Sigmoid colon (tissue), 7 donors: ENCODE data around the gene NACC2. TPM values are rescaled to one million over a fixed set of nuclear protein-coding genes. Genes with fewer than 3 reads are reported as not detected.

Experiments
- DNase-seq: peaks from one replicate; pipeline ENCODE4 v3.0.0-alpha.2; 2019
- H3K27ac ChIP-seq, 4 donors: fragments of 200-600 bp; sonication (generic); one replicate each; pipeline ENCODE4 v1.5.1; 2016 to 2019; ENCODE audit warnings: mild to moderate bottlenecking in 1 of 4
- H3K27me3 ChIP-seq, 3 donors: fragments of 200-600 bp; sonication (generic); one replicate each; pipeline ENCODE4 v1.5.1; 2019; ENCODE audit warnings: mild to moderate bottlenecking in 1 of 3
- H3K36me3 ChIP-seq, 4 donors: fragments of 200-600 bp; sonication (generic); one replicate each; pipeline ENCODE4 v1.5.1; 2016 to 2019
- H3K4me1 ChIP-seq, 4 donors: fragments of 200-600 bp; sonication (generic); one replicate each; pipeline ENCODE4 v1.5.1; 2017 to 2019
- H3K4me3 ChIP-seq, 4 donors: fragments of 200-600 bp; sonication (generic); one replicate each; pipeline ENCODE4 v1.5.1; 2017 to 2019; ENCODE audit warnings: mild to moderate bottlenecking in 2 of 4, moderate library complexity in 1 of 4
- H3K9me3 ChIP-seq, 4 donors: fragments of 200-600 bp in 3 of 4; sonication (generic) in 3 of 4; one replicate each; pipeline versions ENCODE4 v1.5.1 to v1.6.1; 2013 to 2019
- EP300 ChIP-seq, 4 donors: sonication (generic); formaldehyde crosslinking; IDR thresholded peaks; one replicate each; pipeline ENCODE4 v1.6.1; 2017; ENCODE audit warnings: antibody characterized with exemption in 4 of 4
- POLR2A ChIP-seq, 2 donors: fragments of 450-650 bp; IDR thresholded peaks; one replicate each; pipeline ENCODE4 v1.6.1; 2016; ENCODE audit warnings: antibody characterized with exemption in 2 of 2, mild to moderate bottlenecking in 2 of 2, moderate library complexity in 2 of 2
- POLR2AphosphoS5 ChIP-seq, 4 donors: sonication (generic); formaldehyde crosslinking; IDR thresholded peaks; one replicate each; pipeline ENCODE4 v1.6.1; 2017; ENCODE audit warnings: antibody characterized with exemption in 4 of 4
- WGBS, 2 donors: extraction: QIAGEN DNeasy Blood & Tissue Kit; methylation state at CpG; one replicate each; pipeline ENCODE4 v1.1.7; 2013; 5-methylcytosine and 5-hydroxymethylcytosine counted together
- intact Hi-C: fragments of 100-400 bp; cut with DNase I; formaldehyde crosslinking; loops from one replicate; pipeline ENCODE4 v1.15.1; 2023
- polyA plus RNA-seq, 3 donors: library from polyadenylated mRNA; stranded (reverse); fragments of 200-250 nt; gene quantifications; one replicate each; pipeline ENCODE4 v1.2.3, GENCODE V29; 2013
- total RNA-seq, 4 donors: library from RNA; depleted of rRNA; stranded (reverse); fragments of >200 nt; gene quantifications; one replicate each; pipeline ENCODE4 v1.1.0, GENCODE V29; 2016
- TF ChIP-seq, protein P1 (sequence below), 4 experiments: fragments of 450-650 bp in 3 of 4; fragments of 200-600 bp in 1 of 4; IDR thresholded peaks; one replicate each; pipeline ENCODE4 v1.5.1; 2016 to 2019; ENCODE audit warnings: antibody characterized with exemption in 4 of 4, mild to moderate bottlenecking in 3 of 4, moderate library complexity in 2 of 4
- donor health status: healthy with polysubstance abuse.
- donor health status: Bipolar disorder and iron deficiency.
- donor health status: healthy.

The NACC2 gene
- total and polyA plus RNA-seq, 7 donors = 3.6 to 80.0 (median 41.6) TPM

DNA sequence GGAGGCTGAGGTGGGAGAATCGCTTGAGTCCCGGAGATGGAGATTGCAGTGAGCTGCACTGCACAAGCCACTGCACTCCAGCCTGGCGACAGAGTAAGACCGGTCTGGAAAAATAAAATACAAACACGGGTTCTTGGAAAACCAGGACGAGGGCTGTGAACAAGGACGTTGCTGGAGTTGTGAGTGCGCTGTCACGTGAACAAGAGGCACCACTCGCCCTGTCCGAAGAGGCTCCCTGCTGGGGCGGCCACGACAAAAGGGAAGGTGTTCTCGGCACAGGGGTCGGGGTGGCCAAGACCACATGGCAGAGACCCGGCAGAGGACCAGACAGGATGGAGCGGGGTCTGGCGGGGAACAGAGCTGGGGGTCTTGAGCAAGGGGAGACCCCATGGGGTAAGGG, 103.3 kb downstream of the NACC2 start:
- no peaks in the 10 kb centered on the region for H3K9me3 ChIP-seq
- peaks cover 3 to 45% (median 36%) of the 10 kb centered on the region in 4 donors for H3K4me1 ChIP-seq
- intact Hi-C loops = loop anchor here (10.0 kb wide), 1 partner anchor 123 kb away; the partner anchor contains the start of gene TMEM250
- H3K27me3 ChIP-seq = peaks cover 4 to 28% (median 15%) of the 10 kb centered on the region in 3 donors
- TF ChIP-seq EP300 (IDR thresholded peaks at IDR 0.05) (no peak), POLR2A (IDR thresholded peaks at IDR 0.05) (no peak), POLR2AphosphoS5 (IDR thresholded peaks at IDR 0.05) (no peak)
- TF ChIP-seq, protein P1, sequence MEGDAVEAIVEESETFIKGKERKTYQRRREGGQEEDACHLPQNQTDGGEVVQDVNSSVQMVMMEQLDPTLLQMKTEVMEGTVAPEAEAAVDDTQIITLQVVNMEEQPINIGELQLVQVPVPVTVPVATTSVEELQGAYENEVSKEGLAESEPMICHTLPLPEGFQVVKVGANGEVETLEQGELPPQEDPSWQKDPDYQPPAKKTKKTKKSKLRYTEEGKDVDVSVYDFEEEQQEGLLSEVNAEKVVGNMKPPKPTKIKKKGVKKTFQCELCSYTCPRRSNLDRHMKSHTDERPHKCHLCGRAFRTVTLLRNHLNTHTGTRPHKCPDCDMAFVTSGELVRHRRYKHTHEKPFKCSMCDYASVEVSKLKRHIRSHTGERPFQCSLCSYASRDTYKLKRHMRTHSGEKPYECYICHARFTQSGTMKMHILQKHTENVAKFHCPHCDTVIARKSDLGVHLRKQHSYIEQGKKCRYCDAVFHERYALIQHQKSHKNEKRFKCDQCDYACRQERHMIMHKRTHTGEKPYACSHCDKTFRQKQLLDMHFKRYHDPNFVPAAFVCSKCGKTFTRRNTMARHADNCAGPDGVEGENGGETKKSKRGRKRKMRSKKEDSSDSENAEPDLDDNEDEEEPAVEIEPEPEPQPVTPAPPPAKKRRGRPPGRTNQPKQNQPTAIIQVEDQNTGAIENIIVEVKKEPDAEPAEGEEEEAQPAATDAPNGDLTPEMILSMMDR (IDR thresholded peaks at IDR 0.05) = no peak
- H3K4me3 ChIP-seq = no peak overlapping the region
- no peak for DNase-seq
- H3K36me3 ChIP-seq = no peaks in the 10 kb centered on the region
- H3K27ac ChIP-seq = peak overlapping the region in 3 of 4 donors; percentile 85 to 88 (median 88)
- 86 to 89% methylated on average over 18 of the region's 18 CpGs for WGBS, 2 donors

DNA sequence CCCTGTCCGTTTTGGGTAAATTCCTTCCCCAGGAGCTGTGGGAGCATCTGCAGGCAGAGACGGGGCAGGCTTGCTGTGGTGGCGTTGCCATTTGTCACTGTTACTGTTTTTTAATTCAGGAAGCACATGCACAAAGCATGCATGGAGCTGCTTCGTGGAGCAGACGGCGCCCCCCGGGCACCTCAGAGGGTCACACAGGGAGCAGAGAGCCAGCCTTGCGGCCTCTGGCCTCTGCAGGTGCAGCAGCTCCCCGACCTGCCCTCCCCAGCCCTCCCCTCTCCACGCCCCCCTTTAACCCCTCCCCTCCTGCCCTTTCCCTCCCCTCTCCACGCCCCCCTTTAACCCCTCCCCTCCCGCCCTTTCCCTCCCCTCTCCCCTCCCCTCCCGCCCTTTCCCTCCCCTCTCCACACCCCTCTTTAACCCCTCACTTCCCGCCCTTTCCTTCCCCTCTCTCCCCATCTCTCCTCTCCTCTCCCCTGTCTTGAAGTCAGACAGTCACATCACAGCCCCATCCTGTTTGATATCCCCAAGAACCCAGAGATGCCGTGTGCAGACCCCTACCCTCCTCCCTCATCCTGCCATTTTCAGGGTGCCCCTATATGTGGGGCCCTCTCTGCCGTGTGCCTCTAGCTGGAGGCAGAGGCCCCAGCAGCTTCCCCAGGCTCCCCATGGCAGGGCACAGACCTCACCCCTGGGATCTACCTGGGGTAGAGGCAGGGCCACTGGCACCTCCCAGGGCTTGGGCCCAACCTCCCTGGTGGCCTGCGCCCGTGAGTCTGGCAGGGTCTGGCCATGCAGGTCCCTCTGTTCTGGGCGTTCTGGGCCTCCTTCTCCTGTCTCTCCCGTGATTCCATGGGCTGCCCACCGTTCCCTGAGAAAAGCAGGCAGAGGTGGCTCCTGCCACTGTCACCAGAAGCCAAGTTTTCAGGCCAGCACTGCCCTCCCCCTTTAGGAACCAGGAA, 104.3 kb downstream of the NACC2 start:
- peaks cover 3 to 45% (median 36%) of the 10 kb centered on the region in 4 donors for H3K4me1 ChIP-seq
- no peak for TF ChIP-seq POLR2A (IDR thresholded peaks at IDR 0.05)
- no peak for TF ChIP-seq POLR2AphosphoS5 (IDR thresholded peaks at IDR 0.05)
- TF ChIP-seq EP300 (IDR thresholded peaks at IDR 0.05) = no peak
- TF ChIP-seq, protein P1 (IDR thresholded peaks at IDR 0.05) = no peak
- peak overlapping the region in 1 of 4 donors; percentile 2 for H3K4me3 ChIP-seq
- peaks cover 4 to 31% (median 24%) of the 10 kb centered on the region in 3 donors for H3K27me3 ChIP-seq
- no peak for DNase-seq
- H3K9me3 ChIP-seq = no peaks in the 10 kb centered on the region
- H3K27ac ChIP-seq = peak overlapping the region in 3 of 4 donors; percentile 26 to 88 (median 32)
- intact Hi-C loops = loop anchor here (10.0 kb wide), 1 partner anchor 124 kb away; the partner anchor contains the start of gene TMEM250
- WGBS, 2 donors = 19 to 30% methylated on average over 21 of the region's 21 CpGs
- H3K36me3 ChIP-seq = no peaks in the 10 kb centered on the region

DNA sequence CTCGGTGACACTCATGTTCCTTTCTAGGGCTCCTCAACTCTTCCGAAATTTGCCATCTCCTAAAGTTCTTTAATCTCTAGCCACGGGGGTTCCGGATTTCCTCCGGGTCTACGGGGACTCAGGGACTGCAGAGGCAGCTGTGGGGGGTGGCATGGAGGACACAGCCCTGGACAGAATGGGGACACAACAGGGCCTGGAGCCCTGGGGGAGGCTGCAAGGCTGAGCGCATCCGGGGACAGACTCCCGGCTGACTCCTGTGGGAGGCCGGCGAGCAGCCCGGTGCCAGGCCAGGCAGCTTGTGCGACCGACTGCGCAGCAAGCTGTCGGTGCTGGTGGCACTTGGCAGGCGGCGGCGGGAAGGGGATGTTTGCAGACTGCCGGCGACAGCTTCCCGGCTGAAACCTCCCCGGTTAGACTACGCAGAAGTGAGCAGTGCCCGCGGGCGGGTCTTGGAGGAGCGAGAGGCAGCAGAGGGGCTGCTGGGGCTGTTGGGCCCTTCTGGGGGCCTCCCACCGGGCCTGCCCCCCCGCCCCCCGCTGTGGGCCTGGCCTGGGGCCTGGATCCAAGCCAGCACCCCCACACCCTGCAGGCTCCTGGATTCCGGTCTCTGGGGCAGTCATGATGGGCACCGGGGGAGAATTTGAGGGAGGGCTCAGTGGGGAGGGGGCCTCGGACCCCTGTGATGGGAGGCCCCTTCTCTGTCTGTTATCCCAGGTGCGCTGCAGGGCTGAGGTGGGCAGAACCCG, 105.2 kb downstream of the NACC2 start:
- Histone ChIP-seq H3K27ac (no peak overlapping the region), H3K4me1 (peaks cover 3 to 45% (median 36%) of the 10 kb centered on the region in 4 donors), H3K4me3 (peak overlapping the region in 1 of 4 donors; percentile 2), H3K36me3 (no peaks in the 10 kb centered on the region), H3K27me3 (peaks cover 4 to 40% (median 32%) of the 10 kb centered on the region in 3 donors), H3K9me3 (no peaks in the 10 kb centered on the region)
- TF ChIP-seq, protein P1 (IDR thresholded peaks at IDR 0.05) = no peak
- intact Hi-C loops = loop anchor here (10.0 kb wide), 1 partner anchor 125 kb away; the partner anchor contains the start of gene TMEM250
- WGBS, 2 donors = 15 to 38% methylated on average over 36 of the region's 36 CpGs
- DNase-seq = no peak

DNA sequence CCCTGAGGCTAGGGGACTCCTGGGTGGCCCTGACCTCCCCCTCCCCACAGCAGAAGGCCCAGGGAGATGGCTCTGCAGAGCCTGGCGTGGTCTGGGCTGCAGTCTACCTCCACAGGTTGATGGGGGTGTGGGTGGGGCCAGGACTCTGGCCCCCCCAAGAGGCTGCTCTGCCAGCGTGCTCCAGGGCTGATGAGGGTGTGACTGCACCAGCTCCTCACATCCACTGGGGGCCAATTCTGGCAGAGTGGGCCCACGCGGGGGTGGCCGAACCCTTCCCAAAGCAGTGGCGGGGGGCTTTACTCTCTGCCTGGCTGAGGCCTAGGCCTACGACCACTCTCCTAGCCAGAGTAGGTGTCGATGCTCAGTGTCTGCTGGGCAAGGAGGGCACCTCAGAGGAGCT, 105.9 kb downstream of the NACC2 start:
- H3K27ac ChIP-seq = no peak overlapping the region
- H3K27me3 ChIP-seq = peaks cover 4 to 47% (median 40%) of the 10 kb centered on the region in 3 donors
- 74 to 88% methylated on average over 8 of the region's 8 CpGs for WGBS, 2 donors

More for the DNA sequence above, 105.9 kb downstream of the NACC2 start:
- no peak for TF ChIP-seq POLR2AphosphoS5 (IDR thresholded peaks at IDR 0.05)
- no peak for TF ChIP-seq EP300 (IDR thresholded peaks at IDR 0.05)
- TF ChIP-seq, protein P1 (IDR thresholded peaks at IDR 0.05) = no peak
- TF ChIP-seq POLR2A (IDR thresholded peaks at IDR 0.05) = no peak
- H3K4me1 ChIP-seq = peaks cover 3 to 41% (median 35%) of the 10 kb centered on the region in 4 donors
- no peak overlapping the region for H3K4me3 ChIP-seq
- H3K9me3 ChIP-seq = no peaks in the 10 kb centered on the region
- no peaks in the 10 kb centered on the region for H3K36me3 ChIP-seq
- no peak for DNase-seq
- intact Hi-C loops = no loop called here
